ENCODE data around the gene ARHGDIG.

DNA sequence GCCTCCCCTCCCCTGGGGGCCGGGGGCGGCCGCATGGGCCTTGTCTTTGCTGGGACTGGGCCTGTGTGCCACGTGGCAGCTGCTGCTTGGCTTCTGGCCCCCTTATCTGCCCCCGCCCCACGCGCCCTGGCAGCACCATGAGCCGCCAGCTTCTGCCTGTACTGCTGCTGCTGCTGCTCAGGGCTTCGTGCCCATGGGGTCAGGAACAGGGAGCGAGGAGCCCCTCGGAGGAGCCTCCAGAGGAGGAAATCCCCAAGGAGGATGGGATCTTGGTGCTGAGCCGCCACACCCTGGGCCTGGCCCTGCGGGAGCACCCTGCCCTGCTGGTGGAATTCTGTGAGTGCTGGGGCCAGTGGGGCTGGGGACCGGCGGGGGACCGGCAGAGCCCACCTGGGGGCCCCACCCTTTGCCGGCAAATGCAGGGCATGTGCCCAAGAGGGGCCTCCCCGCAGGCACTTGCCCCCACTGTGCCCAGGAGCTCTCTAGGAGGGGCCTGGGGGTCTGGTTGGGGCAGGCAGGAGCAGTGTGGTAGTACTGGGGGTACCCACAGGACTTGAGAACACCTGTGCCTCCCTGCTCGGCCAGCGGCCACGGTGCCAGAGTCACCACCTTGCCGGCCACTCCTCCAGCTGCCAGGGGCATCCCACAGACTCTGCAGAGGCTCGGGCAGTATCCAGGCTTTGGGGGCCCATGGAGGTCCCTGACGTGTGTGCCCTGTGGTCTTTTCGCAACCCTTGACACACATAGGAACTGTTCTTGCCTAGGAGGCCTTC is 2.8 kb downstream of the ARHGDIG start, which contains the start of gene PDIA2:
- TF ChIP-seq STAT1 (IDR thresholded peaks at IDR 0.05; ENCODE audit: unreplicated experiment) (no peak), POLR2AphosphoS5 (IDR thresholded peaks at IDR 0.05; ENCODE audit: low read depth) (no peak), JUNB (IDR thresholded peaks at IDR 0.05; ENCODE audit: unreplicated experiment) (no peak), EZH2phosphoT487 (IDR thresholded peaks at IDR 0.05; ENCODE audit: unreplicated experiment) (no peak), CREB1 (CRISPR knock-in tag; IDR thresholded peaks at IDR 0.05; ENCODE audit: low read depth) (no peak), EZH2 (IDR thresholded peaks at IDR 0.05; ENCODE audit: low read depth, unreplicated experiment) (no peak), ZNF331 (CRISPR knock-in tag; IDR thresholded peaks at IDR 0.05; ENCODE audit: low read depth) (no peak), ZNF114 (CRISPR knock-in tag; IDR thresholded peaks at IDR 0.05) (no peak)
- TF ChIP-seq, protein P1, sequence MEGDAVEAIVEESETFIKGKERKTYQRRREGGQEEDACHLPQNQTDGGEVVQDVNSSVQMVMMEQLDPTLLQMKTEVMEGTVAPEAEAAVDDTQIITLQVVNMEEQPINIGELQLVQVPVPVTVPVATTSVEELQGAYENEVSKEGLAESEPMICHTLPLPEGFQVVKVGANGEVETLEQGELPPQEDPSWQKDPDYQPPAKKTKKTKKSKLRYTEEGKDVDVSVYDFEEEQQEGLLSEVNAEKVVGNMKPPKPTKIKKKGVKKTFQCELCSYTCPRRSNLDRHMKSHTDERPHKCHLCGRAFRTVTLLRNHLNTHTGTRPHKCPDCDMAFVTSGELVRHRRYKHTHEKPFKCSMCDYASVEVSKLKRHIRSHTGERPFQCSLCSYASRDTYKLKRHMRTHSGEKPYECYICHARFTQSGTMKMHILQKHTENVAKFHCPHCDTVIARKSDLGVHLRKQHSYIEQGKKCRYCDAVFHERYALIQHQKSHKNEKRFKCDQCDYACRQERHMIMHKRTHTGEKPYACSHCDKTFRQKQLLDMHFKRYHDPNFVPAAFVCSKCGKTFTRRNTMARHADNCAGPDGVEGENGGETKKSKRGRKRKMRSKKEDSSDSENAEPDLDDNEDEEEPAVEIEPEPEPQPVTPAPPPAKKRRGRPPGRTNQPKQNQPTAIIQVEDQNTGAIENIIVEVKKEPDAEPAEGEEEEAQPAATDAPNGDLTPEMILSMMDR (conservative IDR thresholded peaks at IDR 0.05; ENCODE audit: low read depth in 2 of 2): no peak
- TF ChIP-seq, protein P2, sequence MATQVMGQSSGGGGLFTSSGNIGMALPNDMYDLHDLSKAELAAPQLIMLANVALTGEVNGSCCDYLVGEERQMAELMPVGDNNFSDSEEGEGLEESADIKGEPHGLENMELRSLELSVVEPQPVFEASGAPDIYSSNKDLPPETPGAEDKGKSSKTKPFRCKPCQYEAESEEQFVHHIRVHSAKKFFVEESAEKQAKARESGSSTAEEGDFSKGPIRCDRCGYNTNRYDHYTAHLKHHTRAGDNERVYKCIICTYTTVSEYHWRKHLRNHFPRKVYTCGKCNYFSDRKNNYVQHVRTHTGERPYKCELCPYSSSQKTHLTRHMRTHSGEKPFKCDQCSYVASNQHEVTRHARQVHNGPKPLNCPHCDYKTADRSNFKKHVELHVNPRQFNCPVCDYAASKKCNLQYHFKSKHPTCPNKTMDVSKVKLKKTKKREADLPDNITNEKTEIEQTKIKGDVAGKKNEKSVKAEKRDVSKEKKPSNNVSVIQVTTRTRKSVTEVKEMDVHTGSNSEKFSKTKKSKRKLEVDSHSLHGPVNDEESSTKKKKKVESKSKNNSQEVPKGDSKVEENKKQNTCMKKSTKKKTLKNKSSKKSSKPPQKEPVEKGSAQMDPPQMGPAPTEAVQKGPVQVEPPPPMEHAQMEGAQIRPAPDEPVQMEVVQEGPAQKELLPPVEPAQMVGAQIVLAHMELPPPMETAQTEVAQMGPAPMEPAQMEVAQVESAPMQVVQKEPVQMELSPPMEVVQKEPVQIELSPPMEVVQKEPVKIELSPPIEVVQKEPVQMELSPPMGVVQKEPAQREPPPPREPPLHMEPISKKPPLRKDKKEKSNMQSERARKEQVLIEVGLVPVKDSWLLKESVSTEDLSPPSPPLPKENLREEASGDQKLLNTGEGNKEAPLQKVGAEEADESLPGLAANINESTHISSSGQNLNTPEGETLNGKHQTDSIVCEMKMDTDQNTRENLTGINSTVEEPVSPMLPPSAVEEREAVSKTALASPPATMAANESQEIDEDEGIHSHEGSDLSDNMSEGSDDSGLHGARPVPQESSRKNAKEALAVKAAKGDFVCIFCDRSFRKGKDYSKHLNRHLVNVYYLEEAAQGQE (IDR thresholded peaks at IDR 0.05; ENCODE audit: unreplicated experiment): no peak
- TF ChIP-seq, protein P3, sequence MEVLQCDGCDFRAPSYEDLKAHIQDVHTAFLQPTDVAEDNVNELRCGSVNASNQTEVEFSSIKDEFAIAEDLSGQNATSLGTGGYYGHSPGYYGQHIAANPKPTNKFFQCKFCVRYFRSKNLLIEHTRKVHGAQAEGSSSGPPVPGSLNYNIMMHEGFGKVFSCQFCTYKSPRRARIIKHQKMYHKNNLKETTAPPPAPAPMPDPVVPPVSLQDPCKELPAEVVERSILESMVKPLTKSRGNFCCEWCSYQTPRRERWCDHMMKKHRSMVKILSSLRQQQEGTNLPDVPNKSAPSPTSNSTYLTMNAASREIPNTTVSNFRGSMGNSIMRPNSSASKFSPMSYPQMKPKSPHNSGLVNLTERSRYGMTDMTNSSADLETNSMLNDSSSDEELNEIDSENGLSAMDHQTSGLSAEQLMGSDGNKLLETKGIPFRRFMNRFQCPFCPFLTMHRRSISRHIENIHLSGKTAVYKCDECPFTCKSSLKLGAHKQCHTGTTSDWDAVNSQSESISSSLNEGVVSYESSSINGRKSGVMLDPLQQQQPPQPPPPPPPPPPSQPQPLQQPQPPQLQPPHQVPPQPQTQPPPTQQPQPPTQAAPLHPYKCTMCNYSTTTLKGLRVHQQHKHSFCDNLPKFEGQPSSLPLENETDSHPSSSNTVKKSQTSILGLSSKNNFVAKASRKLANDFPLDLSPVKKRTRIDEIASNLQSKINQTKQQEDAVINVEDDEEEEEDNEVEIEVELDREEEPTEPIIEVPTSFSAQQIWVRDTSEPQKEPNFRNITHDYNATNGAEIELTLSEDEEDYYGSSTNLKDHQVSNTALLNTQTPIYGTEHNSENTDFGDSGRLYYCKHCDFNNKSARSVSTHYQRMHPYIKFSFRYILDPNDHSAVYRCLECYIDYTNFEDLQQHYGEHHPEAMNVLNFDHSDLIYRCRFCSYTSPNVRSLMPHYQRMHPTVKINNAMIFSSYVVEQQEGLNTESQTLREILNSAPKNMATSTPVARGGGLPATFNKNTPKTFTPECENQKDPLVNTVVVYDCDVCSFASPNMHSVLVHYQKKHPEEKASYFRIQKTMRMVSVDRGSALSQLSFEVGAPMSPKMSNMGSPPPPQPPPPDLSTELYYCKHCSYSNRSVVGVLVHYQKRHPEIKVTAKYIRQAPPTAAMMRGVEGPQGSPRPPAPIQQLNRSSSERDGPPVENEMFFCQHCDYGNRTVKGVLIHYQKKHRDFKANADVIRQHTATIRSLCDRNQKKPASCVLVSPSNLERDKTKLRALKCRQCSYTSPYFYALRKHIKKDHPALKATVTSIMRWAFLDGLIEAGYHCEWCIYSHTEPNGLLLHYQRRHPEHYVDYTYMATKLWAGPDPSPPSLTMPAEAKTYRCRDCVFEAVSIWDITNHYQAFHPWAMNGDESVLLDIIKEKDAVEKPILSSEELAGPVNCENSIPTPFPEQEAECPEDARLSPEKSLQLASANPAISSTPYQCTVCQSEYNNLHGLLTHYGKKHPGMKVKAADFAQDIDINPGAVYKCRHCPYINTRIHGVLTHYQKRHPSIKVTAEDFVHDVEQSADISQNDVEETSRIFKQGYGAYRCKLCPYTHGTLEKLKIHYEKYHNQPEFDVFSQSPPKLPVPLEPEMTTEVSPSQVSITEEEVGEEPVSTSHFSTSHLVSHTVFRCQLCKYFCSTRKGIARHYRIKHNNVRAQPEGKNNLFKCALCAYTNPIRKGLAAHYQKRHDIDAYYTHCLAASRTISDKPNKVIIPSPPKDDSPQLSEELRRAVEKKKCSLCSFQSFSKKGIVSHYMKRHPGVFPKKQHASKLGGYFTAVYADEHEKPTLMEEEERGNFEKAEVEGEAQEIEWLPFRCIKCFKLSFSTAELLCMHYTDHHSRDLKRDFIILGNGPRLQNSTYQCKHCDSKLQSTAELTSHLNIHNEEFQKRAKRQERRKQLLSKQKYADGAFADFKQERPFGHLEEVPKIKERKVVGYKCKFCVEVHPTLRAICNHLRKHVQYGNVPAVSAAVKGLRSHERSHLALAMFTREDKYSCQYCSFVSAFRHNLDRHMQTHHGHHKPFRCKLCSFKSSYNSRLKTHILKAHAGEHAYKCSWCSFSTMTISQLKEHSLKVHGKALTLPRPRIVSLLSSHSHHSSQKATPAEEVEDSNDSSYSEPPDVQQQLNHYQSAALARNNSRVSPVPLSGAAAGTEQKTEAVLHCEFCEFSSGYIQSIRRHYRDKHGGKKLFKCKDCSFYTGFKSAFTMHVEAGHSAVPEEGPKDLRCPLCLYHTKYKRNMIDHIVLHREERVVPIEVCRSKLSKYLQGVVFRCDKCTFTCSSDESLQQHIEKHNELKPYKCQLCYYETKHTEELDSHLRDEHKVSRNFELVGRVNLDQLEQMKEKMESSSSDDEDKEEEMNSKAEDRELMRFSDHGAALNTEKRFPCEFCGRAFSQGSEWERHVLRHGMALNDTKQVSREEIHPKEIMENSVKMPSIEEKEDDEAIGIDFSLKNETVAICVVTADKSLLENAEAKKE (CRISPR knock-in tag; IDR thresholded peaks at IDR 0.05): no peak
- TF ChIP-seq, protein P4, sequence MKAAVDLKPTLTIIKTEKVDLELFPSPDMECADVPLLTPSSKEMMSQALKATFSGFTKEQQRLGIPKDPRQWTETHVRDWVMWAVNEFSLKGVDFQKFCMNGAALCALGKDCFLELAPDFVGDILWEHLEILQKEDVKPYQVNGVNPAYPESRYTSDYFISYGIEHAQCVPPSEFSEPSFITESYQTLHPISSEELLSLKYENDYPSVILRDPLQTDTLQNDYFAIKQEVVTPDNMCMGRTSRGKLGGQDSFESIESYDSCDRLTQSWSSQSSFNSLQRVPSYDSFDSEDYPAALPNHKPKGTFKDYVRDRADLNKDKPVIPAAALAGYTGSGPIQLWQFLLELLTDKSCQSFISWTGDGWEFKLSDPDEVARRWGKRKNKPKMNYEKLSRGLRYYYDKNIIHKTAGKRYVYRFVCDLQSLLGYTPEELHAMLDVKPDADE (IDR thresholded peaks at IDR 0.05): no peak

All from GM23338 (cell line).